GM19324 (cell line): ENCODE results near the gene SMAP2.
A peak's percentile ranks its signal among the peaks of the same experiment; 100 is the strongest.
"Not testable (repeated sequence)": the region's sequence is repeated elsewhere in the genome, so short reads cannot be mapped to it uniquely, and the experiment has no call there.

Source experiments
- ATAC-seq: cut with Tn5 transposase; IDR thresholded peaks from one replicate; pipeline ENCODE4 v1.9.1; 2021; ENCODE audit warnings: mild to moderate bottlenecking, moderate library complexity; ENCODE audit not compliant: unreplicated experiment, low FRiP score

The SMAP2 gene

GRCh38 chr1:40371707-40372258 lies 1.7 kb upstream of the SMAP2 start:
- no peak for ATAC-seq

GRCh38 chr1:40372658-40373322 lies 737 bp upstream of the SMAP2 start:
- no peak for ATAC-seq

- ATAC-seq: no peak
These were observed 4.0 kb downstream of the SMAP2 start for GRCh38 chr1:40377512-40377911.

GRCh38 chr1:40379785-40380452 lies 6.4 kb downstream of the SMAP2 start:
- ATAC-seq: no peak

- no peak for ATAC-seq
These were observed 7.3 kb downstream of the SMAP2 start for GRCh38 chr1:40380817-40381216.

DNA sequence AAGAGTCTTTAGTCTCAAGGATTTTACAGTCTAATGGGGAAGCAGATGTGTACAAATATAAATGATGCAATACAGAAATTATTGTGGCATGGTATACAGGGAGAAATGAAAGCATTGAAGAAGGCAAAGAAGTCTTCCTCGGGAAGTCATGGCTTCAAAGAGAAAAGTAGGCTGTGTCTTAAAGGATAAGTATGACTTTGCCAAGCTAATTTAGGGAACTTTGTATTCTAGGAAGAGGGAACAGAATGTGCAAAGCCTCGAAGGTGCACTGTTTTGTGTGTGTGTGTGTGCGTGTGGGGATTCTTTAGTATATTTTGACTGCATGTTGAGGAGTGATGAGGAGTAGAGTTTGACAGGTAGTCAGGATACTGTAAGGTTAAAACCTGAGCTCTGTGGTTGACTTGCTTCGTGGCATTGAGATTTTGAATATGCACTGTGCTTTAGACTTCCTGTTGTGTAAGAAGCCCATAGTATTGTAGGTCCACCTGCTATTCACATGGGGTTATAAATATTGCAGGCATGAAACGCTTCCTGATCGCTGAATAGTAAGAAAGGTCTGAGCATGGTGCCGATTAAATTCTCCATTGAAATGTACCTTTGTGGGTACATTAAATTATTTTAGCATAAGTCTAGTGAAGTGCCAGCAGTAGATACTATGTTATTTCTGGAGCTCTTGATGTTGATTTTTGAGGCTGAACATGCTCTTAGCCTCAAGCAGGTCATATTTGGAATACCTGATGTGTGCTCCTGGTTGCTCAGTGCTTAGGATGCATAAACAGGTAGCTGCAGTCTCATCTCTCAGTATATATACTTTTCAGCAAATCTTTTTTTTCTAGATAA lies 8.0 kb downstream of the SMAP2 start:
- ATAC-seq: peak; percentile 36

GRCh38 chr1:40382108-40382460 lies 8.6 kb downstream of the SMAP2 start:
- ATAC-seq: no peak

- ATAC-seq: no peak
These were observed 9.1 kb downstream of the SMAP2 start for GRCh38 chr1:40382601-40383000.

DNA sequence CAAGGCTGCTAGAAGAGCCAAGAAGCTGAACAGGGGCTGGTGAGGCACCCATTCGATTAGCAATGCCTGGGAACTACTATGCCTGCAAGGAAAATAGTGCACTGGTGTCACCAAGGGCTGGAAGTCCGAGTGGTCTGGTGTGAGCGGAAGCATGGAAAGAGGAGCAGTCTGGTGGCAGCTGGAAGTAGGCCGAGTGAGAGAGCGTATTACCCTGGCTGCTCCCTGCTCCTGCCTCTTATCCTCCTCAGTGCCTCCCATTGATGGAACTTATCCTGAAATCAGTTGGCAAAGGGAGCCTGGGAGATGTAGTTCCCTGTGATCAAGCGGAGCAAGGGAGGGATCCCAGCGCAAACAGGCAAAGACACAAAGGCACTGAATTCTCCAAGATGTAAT lies 9.6 kb downstream of the SMAP2 start:
- ATAC-seq: no peak

- no peak for ATAC-seq
These were observed 10.2 kb downstream of the SMAP2 start for GRCh38 chr1:40383488-40384412.

DNA sequence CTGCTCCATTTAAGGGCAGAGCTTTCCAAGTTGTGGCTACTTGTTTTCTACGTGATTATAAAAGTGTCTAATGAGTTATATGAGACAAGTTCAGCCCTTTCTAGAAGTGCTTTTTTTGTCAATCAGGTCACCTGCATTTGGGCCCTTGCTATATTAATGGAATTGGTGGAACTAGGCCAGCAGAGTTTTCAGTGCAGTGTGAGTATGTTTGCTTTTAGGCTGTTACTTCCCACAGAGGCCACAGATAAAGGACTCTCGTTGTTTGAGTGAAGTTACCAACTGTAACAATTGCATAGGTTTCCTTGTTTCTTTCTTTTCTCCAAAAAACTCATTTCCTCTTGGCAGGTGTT lies 10.9 kb downstream of the SMAP2 start:
- ATAC-seq: no peak

DNA sequence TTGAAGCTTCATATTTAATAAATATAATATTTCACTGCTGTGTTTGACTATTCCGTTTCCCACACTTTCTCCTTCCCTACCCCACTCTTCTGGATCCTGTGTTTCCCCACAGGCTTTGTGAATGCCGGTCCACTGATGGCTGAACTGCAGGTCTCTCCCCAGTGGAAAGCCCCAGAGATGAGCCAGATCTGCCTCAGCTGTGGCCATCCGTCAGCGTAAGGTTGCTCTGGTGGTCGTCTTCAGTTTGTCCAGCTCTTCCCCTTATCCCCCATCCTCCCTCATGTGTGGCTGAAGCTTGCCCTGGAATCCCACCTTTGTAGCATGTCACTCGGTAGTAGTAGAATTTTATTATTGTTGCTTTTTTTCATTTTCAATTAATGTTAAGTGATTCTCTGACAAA lies 11.4 kb downstream of the SMAP2 start:
- ATAC-seq: no peak

DNA sequence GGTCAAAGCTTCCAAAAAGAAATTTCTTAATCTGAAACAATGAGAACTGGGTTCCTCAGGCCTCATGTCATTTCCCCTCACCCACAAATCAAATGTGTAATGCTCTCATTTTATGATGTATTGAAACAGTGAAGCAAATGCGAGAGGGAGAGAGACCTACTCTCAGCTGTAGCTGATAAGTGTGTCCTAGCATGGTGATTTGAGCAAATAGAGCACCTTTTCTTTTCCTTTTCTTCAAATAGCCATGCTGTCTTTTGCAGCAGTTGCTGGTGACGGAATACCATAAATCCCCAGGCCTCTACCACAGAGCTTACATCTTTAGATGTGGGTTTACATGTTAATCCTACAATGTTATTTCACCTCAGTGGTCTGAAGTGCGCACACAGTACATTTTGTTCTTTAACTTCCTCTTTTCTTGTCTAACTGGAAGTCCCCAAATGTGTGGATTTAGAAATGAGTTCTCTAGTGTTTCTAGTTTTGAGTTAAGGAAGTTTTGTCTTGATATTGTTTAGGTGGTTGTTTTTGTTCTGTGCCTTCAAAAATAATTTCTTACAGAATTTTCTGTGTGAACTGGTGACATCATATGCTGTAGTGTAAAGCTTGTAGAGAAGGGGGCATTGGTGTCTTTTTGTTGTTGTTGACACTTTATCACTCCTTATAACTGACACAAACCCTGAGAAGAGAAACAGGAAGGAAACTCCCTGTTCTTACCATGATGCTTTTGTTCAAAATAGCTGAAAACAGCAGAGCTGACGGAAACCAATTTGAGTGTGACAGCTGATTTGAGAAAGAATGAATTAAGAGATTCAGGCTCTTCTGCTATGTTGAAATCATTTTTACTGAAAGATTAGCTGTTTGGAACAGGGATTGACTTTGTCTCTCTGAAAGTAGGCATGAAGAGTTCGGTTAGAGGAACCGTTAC lies 12.2 kb downstream of the SMAP2 start:
- no peak for ATAC-seq

GRCh38 chr1:40386359-40386723 lies 12.8 kb downstream of the SMAP2 start:
- no peak for ATAC-seq

- ATAC-seq: no peak
These were observed 13.3 kb downstream of the SMAP2 start for GRCh38 chr1:40386796-40387195.

GRCh38 chr1:40387381-40388306 lies 14.1 kb downstream of the SMAP2 start:
- not testable (repeated sequence) for ATAC-seq

DNA sequence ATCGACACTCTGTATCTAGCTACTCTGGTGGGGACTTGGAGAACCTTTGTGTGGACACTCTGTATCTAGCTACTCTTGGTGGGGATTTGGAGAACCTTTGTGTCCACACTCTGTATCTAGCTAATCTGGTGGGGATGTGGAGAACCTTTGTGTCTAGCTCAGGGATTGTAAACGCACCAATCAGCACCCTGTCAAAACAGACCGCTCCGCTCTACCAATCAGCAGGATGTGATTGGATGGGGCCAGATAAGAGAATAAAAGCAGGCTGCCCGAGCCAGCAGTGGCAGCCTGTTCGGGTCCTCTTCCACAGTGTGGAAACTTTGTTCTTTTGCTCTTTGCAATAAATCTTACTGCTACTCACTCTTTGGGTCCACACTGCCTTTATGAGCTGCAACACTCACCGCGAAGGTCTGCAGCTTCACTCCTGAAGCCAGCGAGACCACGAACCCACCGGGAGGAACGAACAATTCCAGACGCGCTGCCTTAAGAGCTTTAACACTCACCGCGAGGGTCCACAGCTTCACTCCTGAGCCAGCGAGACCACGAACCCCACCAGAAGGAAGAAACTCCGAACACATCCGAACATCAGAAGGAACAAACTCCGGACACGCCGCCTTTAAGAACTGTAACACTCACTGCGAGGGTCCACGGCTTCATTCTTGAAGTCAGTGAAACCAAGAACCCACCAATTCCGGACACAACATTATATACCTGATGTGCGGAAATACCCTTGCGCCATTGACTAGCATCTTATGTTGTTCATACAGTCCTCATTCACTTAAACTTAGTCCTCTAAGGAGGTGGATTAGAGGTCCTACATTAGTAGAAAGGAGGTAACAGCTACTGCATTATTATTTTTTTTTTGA lies 15.2 kb downstream of the SMAP2 start:
- not testable (repeated sequence) for ATAC-seq
